Ammon's horn (tissue), 1 donor: Measurements from ENCODE around the gene ZNF764.
"Not testable (repeated sequence)": the region's sequence is repeated elsewhere in the genome, so short reads cannot be mapped to it uniquely, and the experiment has no call there.

Source experiments
- DNase-seq: peaks from one replicate; pipeline ENCODE4 v3.0.0-alpha.2; 2016; ENCODE audit warnings: low spot score

Gene ZNF764

DNA sequence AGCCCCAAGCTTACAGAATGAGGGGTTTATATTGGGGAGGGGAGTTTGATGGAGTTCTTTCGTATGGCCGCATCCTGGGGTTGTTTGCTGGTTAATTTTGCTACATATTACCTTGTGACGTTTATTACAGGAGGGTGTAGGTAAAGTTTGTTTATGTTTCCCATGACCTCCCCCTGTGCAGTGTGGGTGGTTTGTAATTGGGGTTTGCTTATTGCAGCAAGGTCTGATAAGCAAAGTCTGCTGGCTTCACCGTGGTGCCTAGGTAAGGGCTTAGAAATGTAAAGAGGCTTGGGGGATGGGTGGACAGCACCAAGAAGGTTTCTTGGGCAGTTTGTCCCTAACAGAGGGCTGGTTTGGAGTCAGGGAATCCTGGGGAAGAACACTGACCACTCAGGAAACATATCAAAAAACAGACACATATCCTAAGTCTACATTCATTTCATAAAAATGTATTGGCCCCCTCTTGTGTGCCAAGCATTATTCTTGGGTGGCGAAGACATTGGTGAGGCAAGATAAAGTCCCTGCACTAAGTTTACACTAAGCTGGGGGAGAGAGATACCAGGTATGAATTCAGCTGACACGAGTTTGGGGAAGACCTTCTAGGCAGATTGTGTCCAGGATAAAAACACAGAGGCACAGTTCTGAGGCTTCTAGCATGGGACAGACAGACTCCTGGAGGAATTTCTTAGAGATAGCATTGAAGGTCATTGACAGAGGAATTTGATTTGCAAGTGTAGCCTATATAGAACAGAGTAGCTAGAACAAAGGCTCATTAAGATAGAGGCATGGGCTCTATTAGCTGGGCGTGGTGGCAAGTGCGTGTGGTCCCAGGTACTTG is 9.5 kb downstream of the ZNF764 start:
- DNase-seq, result no peak

DNA sequence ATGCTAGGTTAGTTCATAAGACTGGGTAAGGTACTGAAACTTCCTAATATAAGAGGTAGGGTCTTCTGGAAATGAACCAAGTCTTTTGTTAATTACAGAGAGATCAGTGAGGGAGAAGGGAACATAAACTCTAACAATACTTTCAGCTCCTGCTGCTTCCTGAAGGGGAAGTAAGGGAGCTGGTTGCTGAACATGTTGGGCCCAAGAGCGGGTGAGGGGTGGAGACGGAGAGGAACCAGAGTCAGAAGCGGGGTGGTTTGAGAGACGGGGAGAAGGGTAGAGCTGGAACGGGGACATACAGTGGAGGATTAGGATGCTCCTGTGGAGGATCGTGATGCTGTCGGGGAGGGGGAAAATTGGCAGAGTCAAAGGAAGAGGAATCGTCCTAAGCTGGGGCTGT is 12.1 kb downstream of the ZNF764 start:
- DNase-seq, result no peak

DNA sequence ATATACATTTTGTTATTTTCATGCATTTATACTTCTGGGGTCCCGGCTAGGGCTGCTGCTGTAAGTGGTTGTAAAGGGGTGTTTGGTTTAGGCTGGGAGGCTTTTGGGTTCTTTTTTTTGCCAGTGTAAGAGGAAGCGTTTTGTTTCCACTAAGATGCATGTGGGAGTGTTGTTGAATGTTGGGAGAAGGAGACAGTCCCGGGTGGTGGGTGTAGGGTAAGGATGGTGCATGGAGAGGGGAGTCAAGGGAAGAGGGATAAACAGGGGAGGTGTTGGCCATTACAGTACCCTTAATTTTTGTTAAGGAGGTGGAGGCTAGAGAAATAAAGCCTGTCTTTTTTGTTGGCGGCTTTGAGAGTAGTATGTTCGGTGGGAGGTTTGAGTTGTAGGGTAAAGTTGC is 15.1 kb downstream of the ZNF764 start:
- DNase-seq, result no peak

DNA sequence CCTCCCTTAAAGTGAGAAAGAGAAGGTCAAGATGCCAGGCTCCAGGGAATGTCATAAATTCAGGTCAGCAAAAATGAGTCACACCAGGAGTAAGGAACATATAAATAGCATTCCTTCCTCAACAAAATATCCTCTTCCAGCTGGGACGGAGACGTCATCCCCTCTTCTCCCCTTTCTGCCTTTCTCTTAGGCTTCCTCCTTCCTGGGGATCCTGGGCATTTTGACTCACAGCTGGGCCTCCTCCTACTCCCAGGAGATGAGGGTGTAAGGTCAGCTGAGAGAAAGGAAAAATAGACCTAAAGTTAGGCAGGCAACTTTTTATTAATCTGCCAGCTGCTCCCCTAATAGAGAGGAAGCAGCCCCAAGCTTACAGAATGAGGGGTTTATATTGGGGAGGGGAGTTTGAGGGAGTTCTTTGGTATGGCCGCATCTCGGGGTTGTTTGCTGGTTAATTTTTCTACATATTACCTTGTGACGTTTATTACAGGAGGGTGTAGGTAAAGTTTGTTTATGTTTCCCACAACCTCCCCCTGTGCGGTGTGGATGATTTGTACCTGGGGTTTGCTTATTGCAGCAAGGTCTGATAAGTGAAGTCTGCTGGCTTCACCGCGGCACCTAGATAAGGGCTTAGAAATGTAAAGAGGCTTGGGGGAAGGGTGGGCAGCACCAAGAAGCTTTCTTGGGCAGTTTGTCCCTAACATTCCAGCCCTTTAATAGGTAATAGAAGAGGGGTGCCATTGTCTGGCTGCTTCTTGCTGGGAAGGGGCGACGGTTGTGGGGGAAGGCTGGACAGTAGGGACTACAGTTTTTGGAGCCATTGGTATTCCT is 16.5 kb downstream of the ZNF764 start:
- no peak for DNase-seq

DNA sequence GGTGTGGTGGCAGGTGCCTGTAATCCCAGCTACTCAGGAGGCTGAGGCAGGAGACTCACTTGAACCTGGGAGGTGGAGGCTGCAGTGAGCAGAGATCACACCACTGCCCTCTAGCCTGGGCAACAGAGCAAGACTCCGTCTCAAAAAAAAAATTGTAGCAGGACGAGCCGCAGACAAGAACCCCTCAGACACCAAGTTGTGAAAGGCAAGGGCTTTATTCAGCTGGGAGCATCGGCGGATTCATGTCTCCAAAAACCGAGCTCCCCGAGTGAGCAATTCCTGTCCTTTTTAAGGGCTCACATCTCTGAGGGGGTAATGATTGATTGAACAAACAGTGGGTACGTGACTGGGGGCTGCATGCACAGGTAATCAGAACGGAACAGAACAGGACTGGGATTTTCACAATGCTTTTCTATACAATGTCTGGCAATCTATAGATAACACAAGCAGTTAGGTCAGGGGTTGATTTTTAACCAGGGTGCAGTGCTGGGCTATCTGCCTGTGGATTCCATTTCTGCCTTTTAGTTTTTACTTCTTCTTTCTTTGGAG is 17.2 kb downstream of the ZNF764 start:
- not testable (repeated sequence) for DNase-seq

DNA sequence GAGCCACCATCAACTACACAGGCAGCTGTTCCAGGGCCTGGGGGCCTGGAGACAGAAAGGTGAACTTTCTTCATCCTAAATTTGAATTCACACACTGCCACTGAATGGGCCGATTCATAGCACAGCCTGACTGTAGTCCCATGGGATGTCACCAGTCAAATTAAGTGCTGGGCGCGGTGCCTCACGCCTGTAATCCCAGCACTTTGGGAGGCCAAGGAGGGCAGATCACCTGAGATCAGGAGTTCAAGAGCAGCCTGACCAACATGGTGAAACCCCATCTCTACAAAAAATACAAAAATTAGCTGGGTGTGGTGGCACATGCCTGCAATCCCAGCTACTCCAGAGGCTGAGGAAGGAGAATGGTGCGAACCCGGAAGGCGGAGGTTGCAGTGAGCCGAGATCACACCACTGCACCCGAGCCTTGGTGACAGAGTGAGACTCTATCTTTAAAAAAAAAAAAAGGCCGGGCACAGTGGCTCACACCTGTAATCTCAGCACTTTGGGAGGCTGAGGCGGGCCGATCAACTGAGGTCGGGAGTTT is 18.1 kb downstream of the ZNF764 start:
- not testable (repeated sequence) for DNase-seq

DNA sequence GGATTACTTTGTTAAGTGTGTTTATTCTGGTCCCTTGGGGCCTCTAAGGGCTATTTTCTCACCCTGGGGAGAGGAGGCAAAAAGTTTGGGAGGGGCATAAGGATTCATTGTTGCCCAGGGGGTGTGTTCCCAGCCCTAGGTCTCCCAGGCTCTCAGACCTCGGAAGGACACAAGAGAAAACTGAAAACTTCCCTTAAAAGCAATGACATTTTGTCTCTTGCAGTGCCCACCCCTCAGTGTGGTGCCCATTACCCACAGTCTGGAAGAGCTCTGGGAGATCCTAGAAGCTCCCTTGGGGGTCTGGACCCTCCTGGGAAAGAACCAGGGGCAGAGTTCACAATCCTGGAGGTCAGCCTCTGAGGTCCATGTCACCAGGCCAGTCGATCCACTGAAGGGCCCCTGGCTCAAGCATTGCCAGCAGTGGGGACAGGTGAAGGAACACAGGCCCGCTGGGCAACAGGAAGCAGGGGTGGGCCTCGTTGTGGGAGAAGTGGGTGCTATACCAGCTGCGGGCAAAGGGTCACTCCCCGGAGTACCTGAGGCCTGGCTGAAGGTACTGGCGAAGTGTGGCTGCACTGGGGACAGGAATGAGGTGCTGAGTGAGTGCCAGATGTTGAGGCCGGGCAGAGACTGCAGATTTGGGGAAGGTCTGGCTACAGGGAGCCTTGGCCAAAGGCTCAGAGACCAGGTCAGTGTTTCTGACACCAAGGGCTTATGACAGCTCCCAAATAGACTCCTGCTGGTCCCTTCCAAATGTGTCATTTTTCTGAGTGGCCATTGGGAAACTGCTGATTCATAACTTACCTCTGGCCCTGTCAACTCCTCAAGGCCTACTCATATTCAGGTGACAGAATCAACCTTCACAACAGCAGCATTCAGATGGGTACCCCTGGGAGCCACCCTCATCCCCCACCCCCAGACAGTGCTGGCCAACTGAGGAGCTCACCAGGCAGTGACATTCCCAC is 18.9 kb downstream of the ZNF764 start:
- no peak for DNase-seq

DNA sequence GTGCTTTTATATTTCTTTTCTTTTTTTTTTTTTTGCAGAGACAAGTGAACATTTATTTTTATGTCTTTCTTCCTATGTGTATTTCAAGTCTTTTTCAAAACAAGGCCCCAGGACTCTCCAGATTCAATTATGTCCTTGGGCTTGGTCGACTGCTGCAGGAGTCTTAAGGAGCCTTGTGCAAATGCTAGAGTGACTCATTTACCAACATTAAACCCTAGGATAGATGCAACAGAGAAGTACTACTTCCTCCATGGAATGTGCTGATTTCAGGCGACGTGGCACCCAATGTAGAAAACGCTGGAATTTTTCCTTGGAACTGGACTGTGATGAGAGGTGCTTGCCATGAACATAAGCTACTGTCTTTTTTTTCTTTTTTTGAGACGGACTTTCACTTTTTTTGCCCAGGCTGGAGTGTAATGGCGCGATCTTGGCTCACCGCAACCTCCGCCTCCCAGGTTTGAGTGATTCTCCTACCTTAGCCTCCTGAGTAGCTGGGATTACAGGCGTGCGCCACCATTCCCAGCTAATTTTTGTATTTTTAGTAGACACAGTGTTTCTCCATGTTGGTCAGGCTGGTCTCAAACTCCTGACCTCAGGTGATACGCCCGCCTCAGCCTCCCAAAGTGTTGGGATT is 21.7 kb downstream of the ZNF764 start:
- DNase-seq, result not testable (repeated sequence)

DNA sequence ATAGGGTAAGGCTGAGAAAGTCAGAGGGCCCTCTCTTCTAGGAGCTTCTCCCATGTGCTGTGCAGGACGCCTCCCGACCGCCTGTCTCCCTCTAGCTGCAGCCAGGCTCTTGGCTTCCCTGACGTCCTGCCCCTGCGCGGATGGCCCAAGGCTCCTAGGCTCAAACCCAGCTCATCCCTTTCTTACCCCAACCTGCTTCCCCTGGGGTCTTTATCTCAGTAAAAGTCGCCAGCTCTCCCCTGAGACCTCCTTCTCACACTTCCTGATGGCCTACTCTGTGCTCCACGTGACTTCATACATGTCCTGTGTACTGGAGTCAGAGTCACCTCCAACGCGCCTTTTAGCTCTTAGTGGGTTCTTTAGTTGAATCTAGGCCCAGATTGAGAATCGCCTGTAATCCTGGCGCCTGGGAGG is 22.4 kb downstream of the ZNF764 start:
- DNase-seq, result peak; percentile 70

DNA sequence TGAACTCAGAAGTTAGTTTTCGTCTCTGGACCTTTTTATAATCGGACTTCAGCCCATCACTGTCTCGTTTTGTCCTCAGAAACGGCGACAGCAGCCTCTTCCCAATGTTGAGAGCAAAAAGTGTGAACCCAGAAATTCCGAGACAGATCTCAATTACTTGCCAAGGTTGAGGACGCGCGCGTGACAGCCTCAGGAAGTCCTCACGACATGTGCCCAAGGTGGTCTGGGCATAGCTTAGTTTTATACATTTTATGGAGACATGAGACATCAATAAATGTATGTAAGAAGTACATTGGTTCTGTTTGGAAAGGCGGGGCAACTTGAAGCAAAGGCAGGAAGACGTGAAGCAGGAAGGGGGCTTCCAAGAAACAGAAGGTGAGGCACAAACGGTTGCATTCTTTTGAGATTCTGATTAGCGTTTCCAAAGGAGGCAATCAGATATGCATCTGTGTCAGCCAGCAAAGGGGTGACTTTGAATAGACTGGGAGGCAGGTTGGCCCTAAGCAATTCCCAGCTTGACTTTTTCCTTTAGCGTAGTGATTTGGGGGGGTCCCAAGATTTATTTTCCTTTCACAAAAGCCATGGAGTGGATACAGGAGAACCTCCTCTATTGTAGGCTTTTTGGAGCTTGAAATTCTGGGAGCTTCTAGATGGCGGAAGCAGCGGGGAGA is 22.9 kb downstream of the ZNF764 start:
- no peak for DNase-seq

DNA sequence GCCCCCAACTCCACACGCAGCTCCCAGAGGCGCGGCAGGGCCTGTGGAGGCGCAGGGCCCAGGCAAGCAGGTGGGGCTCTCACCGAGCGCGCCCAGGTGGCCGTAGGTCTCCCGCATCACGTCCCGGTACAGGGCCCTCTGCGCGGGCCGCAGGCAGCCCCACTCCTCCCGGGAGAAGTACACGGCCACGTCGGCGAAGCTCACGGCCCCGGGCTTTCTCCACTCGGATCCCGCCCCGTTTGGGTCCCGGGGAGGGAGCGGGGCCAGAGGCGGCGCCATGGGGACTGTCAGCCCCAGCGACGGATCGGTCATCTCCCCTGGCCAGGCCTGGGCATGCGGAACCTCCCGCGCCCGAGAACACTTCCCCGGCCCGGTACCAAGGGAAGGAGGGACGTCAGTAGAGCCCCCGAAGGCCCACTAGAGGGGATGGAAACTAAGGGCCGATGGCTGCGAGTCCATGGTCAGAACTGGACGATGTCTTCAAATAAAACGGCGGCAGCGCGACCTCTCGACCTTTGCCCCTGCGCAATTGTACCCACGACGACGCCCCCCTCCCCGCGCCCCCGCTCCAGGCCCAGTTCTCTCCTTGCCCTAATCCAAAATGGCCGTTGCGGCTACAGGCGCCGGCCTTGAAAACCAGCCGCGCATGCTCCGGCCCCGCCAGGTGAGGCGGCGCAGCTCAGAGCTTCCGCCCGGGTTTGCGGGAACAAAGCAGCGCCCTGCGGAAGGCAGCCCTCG is 23.6 kb downstream of the ZNF764 start, which contains the start of gene ZNF747:
ZNF747 (minus strand) TSS at position 491 of the 738 bp plus-strand sequence; CDS start at position 312, 179 bp downstream.
- peak; percentile 94 for DNase-seq

DNA sequence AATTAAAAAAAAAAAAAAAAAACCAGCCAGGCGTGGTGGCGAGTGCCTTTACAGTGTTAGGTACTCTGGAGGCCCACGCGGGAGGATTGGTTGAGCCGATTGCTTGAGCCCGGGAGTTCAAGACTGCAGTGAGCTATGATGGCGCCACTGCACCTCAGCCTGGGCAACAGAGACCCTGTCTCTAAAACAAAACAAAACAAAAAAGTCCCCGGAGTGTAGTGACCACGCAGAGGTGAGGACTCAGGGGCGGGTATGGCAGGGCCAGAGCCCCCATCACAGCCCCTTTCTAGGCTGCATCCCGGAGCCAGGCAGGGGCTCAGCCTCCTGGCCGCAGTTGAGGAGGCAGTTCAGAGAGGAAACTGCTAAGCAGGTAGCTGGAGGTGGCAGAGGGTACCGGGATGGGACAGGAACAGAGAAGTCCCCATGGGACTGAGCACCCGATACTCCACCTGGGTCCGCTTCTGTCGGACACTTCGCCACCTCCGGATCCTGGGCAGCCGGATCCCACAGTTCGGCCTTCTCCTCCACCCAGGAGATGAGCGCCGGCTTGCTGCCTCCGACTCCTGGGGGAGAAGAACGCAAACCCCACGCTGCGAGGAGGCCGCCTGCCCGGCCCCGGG is 24.3 kb downstream of the ZNF764 start:
- no peak for DNase-seq

DNA sequence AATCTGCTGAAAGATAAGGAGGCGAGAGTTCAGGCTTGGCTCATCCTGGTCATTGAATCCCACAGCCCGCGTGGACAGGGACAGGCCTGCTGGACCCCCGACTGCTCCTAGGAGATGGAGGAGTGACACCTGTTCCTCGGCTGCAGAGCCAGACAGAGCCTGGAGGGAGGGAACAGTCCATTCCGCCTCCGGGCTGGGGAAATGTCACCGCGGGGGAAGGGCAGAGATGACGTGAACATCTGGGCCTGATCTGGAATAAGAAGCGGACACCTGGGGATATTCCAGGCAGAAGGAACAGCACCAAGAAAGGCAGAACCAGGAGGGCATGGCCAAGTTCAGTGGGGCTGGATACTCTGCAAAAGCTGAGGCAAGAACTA is 25.0 kb downstream of the ZNF764 start:
- DNase-seq, result no peak

DNA sequence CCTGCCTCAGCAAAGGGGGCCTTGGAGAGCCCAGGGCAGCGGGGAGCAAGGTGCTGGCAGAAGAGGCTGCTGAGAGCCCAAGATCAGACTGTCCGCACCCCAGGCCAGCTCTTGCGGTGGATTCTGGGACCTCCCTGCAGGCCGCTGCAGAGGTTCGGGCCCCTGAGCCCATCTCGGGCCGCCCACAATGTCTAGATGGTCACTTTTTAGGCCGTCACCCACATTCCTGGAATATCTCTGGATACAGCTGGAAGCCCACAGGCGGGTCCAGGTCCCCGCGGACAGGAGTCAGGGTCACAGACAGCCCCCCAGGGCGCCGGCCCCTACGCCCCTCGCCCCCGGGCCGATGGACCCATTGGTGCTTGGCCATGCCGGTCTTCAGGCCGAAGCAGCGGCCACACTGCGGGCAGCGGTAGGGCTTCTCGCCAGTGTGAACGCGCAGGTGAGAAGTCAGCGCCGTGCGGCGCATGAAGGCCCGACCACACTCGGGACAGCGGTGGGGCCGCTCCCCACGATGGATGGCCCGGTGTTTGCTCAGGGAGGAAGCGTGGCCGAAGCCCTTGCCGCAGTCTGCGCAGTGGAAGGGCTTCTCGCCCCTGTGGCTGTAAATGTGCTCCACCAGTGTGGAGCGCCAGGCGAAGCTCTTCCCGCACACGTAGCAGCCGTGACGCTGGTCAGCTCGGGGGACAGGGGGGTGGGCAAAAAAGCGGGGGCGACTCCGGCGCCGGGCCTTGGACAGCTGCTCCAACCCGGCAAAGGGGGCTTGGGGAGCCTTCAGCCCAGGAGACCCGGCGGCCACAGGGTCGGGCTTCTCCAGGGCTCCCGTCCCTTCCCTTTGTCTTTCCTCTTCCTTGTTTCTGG is 25.7 kb downstream of the ZNF764 start:
- DNase-seq, result no peak

DNA sequence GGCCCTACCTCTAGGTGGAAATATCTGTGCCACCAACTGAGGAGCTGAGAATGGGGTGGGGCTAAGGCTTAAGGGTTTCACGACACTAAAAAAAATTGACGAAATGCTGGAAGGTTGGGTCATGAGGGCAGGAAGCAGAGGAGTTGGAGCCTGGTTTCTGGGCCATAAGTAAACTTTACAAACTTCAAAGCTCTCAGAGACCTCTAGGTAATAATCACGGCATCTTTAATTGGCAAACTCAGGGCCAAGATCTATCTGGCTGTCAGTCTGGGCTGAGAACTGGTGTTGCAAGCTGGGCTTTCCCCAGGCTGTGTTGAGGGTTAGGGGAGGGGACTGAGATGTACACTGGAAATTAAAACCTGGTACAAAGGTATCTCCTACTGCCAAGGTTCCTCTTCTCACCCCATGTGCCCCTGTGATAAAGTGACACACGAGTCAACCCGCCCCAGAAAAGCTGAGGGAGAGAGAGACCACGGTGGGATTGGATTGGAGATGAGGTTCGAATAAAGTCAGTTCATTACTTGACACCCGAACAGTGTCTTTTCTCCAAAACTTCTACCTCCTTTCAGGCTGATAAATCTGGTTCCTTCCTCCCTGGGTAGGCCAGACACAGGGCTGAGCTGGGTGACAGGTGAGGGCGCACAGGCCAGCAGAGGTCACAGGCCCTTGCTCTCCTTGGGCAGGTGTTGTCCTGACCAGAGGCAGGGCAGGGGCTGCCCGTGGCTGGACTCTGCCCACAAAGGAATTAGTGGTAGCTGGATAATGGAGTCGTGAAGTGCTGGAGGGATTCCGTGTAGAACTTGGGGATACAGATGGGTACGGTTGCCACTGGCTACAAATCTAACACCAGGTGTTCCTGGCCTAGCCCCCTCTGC is 27.8 kb downstream of the ZNF764 start:
- DNase-seq, result no peak

DNA sequence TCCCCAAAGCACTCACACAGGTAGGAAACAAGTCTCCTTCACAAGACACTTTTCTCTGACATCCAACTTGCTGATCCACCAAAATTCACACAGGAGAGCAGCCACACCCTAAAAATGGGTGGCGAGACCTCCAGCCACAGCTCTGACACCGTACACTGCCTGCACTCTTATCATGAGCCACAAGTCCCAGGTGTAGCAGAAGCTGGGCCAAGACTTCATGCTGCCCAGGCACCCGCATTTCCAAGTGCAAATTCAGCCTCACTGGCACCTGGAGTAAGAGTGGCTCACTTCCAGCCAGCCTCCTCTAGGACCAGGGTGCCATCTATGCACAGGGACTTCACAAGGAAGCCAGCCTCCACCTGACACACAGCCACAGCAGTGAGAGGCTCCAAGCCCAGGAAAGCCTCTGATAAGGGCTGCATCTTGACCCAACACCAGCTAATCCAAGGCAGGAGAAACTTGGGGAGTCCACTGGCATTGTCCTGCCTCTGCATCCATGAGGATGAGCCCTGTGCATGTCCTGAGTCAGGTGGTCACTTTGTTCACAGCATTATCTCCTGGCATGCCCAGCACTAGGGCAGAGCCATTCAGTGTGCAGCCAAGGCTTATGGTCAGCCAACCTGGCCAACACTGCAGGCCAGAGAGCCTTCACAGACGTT is 29.2 kb downstream of the ZNF764 start:
- no peak for DNase-seq
